ENCODE measurements around the gene HOXB5.
A peak's percentile ranks its signal among the peaks of the same experiment; 100 is the strongest.

Gene HOXB5

GRCh38 chr17:48593126-48593829 lies at the start of gene HOXB5:
Gene HOXB5 (minus strand): TSS chr17:48593779. CDS start chr17:48593682, 97 bp downstream.
- DNase-seq (ENCODE audit: low read depth in 2 of 2, low spot score in 1 of 2), result no peak

- no peak for DNase-seq (ENCODE audit: low read depth in 2 of 2, low spot score in 1 of 2)
Measured at GRCh38 chr17:48642843-48643696, 49.5 kb upstream of the HOXB5 start.

GRCh38 chr17:48642059-48642842 lies 48.7 kb upstream of the HOXB5 start:
- no peak for DNase-seq (ENCODE audit: low read depth in 2 of 2, low spot score in 1 of 2)

- DNase-seq (ENCODE audit: low read depth in 2 of 2, low spot score in 1 of 2), result no peak
Measured at GRCh38 chr17:48641541-48642058, 48.0 kb upstream of the HOXB5 start.

GRCh38 chr17:48640858-48641180 lies 47.2 kb upstream of the HOXB5 start:
- DNase-seq (ENCODE audit: low read depth in 2 of 2, low spot score in 1 of 2), result no peak

GRCh38 chr17:48639982-48640857 lies 46.6 kb upstream of the HOXB5 start:
- no peak for DNase-seq (ENCODE audit: low read depth in 2 of 2, low spot score in 1 of 2)

- no peak for DNase-seq (ENCODE audit: low read depth in 2 of 2, low spot score in 1 of 2)
Measured at GRCh38 chr17:48639136-48639535, 45.6 kb upstream of the HOXB5 start.

- no peak for DNase-seq (ENCODE audit: low read depth in 2 of 2, low spot score in 1 of 2)
Measured at GRCh38 chr17:48637323-48638260, 44.0 kb upstream of the HOXB5 start.

- DNase-seq (ENCODE audit: low read depth in 2 of 2, low spot score in 1 of 2), result peak; percentile 30 to 36
Measured at GRCh38 chr17:48636177-48637018, 42.8 kb upstream of the HOXB5 start.

GRCh38 chr17:48634493-48635208 lies 41.1 kb upstream of the HOXB5 start:
- no peak for DNase-seq (ENCODE audit: low read depth in 2 of 2, low spot score in 1 of 2)

GRCh38 chr17:48633266-48633677 lies 39.7 kb upstream of the HOXB5 start:
- no peak for DNase-seq (ENCODE audit: low read depth in 2 of 2, low spot score in 1 of 2)

- DNase-seq (ENCODE audit: low read depth in 2 of 2, low spot score in 1 of 2), result no peak
Measured at GRCh38 chr17:48632579-48633265, 39.1 kb upstream of the HOXB5 start.

- no peak for DNase-seq (ENCODE audit: low read depth in 2 of 2, low spot score in 1 of 2)
Measured at GRCh38 chr17:48631693-48632578, 38.4 kb upstream of the HOXB5 start.

GRCh38 chr17:48630925-48631692 lies 37.5 kb upstream of the HOXB5 start:
- no peak for DNase-seq (ENCODE audit: low read depth in 2 of 2, low spot score in 1 of 2)
